GM19397 (cell line): ENCODE data around the gene EXOC3L2.

Source experiments
- ATAC-seq: cut with Tn5 transposase; IDR thresholded peaks from one replicate; pipeline ENCODE4 v1.9.1; 2021; ENCODE audit warnings: mild to moderate bottlenecking, moderate library complexity; ENCODE audit not compliant: unreplicated experiment

EXOC3L2 gene

DNA sequence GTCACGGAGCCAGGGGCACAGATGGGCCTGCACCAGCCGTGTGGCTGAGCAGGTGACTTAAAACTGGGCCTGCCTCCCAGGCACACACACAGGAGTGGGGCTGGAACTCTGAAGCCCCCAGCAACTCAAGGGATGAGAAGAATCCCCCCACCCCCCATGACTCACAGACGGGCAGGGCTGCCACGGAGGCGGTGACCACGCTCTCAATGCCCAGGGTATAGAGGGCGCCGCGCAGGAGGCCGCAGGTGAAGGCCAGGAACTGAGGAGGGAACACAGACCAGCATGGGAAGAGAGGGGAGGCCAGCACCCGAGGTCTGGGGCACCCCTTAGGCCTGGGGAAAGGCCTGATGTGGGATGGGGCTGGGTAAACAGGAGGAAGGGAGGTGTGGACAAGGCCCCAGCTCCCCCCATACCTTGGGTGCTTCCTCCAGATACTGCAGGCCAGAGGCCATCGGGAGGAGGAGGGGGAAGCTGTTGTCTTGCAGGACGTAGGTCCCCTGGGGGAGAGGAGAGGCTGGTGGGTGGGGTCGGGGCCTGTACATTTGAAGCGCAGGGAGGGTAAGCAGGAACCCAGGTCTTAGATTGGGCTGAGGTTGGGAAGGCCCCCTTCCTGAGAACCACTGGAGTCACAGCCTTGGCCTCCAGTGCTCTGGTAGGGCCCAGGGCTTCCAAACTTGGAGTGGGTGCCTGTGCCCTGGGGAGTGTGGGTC is 81.3 kb downstream of the EXOC3L2 start:
- ATAC-seq = no peak

DNA sequence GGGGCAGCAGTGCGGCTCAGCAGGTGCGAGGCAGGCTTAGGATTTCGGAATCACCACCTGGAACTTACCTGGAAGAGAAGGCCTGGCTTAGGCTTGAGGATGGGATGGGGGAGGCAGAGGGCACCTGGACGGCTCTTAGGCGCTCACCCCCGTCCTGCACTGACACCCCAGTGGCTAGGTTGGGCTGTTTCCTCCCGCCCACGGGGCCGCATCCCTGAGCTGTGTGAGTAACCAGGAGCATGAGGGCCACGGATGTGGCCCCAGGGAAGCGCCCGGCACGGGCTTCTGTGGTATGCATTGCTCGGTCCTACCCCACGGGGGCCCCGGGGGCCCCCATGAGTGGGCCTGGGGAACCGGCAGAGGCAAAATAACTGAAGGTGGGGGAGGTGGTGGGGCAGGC is 82.1 kb downstream of the EXOC3L2 start:
- ATAC-seq = no peak

DNA sequence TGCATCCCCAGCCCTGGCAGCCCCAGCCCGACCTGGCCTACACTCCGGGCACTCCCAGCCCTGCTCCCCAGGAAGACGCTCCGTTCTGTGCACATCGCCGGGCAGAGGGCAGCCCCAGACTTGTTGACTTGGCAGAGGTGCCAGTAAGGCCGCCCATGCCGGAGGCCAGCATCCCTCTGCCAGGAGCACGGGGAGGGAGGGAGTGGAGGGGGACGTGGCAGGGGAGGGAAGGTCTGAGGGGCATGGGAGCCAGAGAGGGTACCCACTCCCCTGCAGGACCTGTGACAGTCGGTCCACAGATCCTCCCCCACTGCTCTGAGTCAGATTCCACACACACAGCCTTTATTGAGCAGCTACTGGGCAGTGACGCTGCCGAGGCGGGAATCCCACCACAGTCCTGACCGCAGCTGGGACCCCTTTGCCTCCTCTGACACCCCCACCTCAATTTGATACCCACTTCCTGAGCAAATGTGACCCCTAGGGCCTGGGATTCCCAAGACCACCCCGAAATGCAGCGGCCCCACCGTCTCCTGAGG is 82.5 kb downstream of the EXOC3L2 start:
- no peak for ATAC-seq
